HG02763 (cell line): ENCODE measurements around the gene PIAS1.
"Not testable (repeated sequence)": the region's sequence is repeated elsewhere in the genome, so short reads cannot be mapped to it uniquely, and the experiment has no call there.

ENCODE experiments used
- ATAC-seq: cut with Tn5 transposase; IDR thresholded peaks from one replicate; pipeline ENCODE4 v1.9.1; 2021; ENCODE audit warnings: mild to moderate bottlenecking, moderate library complexity; ENCODE audit not compliant: unreplicated experiment

Gene PIAS1

DNA sequence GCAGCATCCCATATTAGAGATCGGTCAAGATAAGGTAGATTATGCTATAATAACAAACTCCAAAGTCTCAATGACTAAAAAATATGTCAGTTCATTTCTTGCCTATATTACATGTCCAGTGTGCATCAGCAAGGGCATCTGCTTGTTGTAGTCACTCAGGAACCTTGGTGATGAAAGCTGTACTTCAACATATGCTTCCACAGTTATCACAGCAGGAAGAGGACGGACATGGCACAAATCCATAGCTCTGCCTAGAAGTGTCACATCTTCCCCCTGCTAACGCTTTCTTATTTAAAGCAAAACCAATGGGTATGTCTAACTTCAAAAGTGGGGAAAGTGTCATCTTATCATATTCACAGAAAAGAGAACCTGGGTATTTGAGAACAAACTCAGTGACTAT is 20.0 kb upstream of the PIAS1 start:
- no peak for ATAC-seq

DNA sequence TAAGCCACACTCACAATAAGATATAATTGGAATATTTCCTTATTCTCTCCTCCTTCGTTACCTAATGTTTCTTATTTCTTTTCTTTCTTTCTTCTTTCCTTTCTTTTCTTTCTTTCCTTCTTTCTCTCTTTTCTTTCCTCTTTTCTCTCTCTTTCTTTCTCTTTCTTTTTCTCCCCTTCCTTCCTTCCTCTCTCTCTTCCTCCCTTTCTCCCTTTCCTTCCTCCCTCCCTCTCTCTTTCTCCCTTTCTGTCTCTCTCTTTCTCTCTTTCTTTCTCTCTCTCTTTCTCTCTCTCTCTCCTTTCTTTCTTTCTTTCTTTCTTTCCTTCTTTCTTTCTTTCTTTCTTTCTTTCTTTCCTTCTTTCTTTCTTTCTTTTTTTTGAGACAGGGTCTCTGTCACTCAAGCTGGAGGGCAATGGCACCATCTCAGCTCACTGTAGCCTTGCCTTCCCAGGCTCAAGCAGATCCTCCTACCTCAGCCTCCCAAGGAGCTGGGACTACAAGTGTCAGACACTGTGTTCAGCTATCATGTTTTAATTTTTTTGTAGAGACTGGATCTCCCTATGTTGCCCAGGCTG is 19.3 kb upstream of the PIAS1 start:
- ATAC-seq, result no peak

DNA sequence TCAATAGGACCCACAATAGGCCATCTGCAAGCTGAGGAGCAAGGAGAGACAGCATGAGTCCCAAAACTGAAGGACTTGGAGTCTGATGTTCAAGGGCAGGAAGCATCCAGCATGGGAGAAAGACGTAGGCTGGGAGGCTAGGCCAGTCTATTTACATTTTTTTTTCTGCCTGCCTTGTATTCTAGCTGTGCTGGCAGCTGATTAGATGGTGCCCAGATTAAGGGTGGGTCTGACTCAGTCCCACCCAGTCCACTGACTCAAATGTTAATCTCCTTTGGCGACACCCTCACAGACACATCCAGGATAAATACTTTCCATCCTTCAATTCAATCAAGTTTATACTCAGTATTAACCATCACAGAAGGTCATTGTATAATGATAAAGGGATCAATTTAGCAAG is 15.9 kb upstream of the PIAS1 start:
- ATAC-seq, result no peak

DNA sequence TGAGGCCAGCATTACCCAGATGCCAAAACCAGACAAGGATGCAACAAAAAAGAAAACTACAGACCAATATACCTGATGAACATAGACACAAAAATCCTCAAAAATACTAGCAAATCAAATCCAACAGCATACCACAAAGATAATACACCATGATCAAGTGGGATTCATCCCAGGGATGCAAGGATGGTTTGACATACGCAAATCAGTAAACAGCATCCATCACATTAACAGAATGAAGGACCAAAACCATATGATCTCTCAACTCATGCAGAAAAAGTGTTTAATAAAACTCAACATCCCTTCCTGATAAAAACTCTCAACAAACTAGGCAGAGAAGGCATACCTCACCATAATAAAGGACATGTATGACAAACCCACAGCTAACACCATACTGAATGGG is 14.0 kb upstream of the PIAS1 start:
- no peak for ATAC-seq

DNA sequence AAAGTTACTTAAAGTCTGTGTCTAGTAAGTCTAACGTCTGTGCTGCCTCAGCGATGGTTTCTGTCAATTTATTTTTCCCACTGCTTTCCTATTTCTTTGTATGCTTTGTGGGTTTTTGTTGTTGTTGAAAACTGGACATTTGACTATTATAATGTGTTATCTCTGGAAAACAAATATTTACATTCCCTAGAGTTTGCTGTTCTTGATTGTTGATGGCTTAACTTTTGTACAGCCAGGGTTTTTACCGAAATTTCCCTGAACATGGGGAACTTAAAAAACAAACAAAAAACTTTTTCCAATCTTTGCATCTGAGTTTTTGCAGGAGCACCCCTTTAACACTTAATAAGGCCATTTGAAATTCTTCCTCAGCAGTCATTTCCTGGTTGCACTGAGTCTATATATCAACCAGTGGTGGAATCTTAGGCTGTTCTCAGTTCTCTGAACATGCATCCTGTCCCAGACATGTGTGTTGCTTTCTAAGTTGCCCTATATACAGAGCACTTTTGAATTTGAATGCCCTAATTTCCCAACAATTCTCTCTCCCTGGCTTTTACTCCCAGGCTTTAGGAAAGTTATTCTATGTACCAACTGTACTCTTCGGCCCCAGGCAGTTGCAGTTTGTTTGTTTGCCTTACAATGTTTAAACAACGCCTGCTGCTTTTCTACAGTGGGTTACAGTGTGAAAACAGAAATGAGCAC is 11.8 kb upstream of the PIAS1 start:
- no peak for ATAC-seq

DNA sequence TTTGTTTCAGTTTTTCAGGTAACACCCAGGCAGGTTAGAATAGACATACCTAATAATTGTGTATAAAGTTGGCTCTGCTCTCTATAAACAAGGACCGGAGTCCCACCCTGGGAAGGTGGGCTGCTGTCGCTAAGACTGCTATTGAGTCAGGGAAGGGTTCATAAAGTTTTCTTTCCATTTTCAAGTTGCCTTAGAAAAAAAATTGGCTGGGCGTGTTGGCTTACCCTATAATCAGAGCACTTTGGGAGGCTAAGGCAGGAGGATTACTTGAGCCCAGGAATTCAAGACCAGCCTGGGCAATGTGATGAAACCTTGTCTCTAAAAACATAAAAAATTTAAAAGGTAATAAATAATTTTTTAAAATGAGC is 11.3 kb upstream of the PIAS1 start:
- ATAC-seq, result no peak

- no peak for ATAC-seq
Observed at GRCh38 chr15:68045289-68046265, 8.5 kb upstream of the PIAS1 start.

GRCh38 chr15:68047826-68048225 is 6.3 kb upstream of the PIAS1 start:
- ATAC-seq, result no peak

DNA sequence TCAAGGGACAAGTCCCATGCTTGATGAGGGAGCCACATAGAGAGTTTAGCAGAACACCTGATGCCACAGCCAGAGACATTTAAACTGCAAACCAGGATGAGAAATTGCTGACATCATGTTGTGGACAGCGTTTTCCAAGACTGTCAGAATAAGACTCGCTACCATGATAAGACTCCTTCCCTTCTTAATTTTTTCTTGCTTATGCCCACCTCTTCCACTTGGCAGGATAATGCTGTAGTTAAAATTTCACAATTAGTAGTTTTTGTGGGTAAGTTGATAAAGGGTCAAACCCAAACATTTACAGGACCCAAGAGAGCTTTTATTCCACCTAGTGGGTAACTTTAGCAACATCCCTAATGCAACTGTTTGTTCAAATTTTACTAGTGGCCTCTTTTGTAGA is 3.0 kb upstream of the PIAS1 start:
- no peak for ATAC-seq

DNA sequence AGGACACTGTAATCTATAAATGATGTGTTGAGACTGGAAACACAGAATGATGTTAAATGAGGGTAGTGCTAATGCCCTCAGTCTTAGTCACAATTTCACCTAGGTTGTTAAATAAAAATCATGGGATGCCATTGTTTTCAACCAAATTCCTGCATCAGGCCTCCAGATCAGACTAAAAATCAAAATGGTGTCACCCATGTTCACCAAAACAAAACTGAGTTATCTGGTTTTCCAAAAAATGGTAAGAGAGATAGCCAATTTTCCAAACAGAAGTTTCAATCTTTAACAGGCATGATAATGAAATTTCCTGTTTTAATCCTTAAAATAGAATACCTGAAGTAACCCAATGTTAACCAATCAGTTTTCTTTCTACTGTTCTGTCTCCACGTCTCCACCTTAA is 2.2 kb upstream of the PIAS1 start:
- ATAC-seq, result no peak

- no peak for ATAC-seq
Observed at GRCh38 chr15:68052431-68052830, 1.7 kb upstream of the PIAS1 start.

GRCh38 chr15:68053001-68053400 is 1.1 kb upstream of the PIAS1 start:
- ATAC-seq, result no peak

DNA sequence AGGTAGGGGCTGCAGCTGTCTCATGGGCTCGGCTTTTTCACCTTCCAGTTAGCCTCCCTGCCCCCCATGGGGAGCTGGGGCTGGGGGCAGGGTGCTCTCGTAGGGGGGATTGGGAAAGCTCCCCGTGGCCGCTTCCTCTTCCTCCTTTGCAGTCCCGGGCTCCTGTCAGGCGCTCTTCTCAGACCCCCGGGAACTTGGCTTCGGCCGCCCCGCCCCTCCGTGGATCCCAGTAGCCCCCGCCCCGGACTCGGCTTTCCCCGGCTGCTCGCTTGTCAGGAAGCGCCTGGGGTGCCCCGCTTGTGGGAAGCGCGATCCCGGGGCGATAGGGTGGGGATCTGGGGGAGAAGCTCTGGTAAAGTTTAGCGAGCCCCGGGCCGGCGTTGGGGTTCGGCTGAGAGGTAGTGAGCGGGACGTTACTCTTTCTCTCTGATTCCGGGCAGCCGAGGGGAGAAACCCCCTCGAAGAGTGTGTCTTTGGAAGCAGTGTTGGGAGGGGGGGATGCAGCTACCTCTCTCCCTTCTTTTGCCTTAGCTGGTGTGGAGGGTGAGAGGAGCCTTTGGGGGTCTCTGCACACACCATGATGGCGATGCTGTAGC is 611 bp downstream of the PIAS1 start:
- ATAC-seq, result peak; percentile 8

DNA sequence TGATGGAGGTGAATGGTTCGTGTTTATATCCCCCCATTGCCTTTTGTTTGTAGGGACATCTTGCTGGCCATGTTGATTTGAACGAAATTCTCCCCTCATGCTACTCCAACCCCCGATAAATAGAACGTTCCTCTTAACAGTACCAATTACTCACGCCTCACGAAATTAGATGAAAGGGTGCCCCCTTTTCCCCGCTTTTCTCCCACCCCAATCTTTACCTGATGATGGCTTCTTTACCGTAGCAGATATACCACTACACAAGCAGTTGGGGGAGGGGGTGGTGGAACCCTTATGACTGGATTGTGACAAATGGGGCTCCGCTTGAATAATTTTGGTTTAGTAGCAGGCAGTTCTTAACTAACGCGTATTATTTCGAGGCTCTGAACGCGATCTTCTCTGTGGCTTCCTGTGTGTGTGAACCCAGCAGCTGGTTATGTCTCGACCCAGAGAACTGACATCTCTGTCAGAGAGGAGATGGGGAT is 1.1 kb downstream of the PIAS1 start:
- ATAC-seq, result peak; percentile 27

GRCh38 chr15:68056097-68056865 is 2.2 kb downstream of the PIAS1 start:
- ATAC-seq, result no peak

- no peak for ATAC-seq
Observed at GRCh38 chr15:68057034-68057433, 2.9 kb downstream of the PIAS1 start.

DNA sequence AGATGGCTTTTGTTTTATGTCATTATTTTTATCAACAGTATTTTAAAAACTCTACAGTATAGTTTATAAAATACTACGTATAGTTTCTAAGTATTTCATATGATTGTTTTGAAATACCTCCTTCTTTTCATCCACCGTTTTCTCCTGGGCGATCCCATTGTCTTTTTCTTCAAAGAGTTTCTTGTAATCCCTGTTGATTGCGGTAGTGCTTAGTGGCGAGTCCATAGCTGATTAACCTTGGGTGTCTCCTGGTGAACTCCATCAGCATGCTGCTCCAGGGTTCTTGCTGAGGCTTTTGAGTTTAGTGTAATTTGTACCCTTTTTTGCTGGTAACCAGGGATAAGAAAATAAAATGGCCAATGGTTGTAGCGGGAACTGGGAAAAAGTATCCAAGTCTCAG is 3.6 kb downstream of the PIAS1 start:
- no peak for ATAC-seq

GRCh38 chr15:68058970-68059369 is 4.9 kb downstream of the PIAS1 start:
- ATAC-seq, result not testable (repeated sequence)

DNA sequence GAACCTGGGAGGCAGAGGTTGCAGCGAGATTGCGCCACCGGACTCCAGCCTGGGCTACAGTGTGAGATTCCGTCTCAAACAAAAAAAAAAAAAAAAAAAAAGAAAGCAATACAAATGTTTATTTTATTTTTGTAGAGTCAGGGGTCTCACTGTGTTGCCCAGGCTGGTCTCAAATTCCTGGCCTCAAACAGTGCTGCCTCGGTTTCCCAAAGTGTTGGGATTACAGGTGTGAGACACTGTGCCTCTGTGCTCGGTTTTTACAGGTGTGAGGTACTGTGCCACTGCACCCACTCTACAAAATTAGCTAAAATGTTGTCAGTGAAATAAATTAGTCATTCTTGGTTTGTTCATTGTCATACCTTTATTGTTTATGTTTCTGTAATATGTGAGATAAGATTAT is 5.5 kb downstream of the PIAS1 start:
- no peak for ATAC-seq

- no peak for ATAC-seq
Observed at GRCh38 chr15:68061171-68061570, 7.1 kb downstream of the PIAS1 start.

- ATAC-seq, result no peak
Observed at GRCh38 chr15:68061602-68062001, 7.5 kb downstream of the PIAS1 start.
